Testis (tissue), 2 donors: ENCODE results near the gene DCBLD2.

Experiments
- POLR2A ChIP-seq: fragments of 450-650 bp; IDR thresholded peaks from one replicate; pipeline ENCODE4 v1.6.1; 2017; ENCODE audit warnings: antibody characterized with exemption, mild to moderate bottlenecking, moderate library complexity
- TF ChIP-seq, protein P1 (sequence below), 3 experiments: fragments of 450-650 bp in 2 of 3; fragments of 200-600 bp in 1 of 3; sonication (generic) in 1 of 3; IDR thresholded peaks; one replicate each; pipeline ENCODE4 v1.5.1; 2016 to 2019; ENCODE audit warnings: antibody characterized with exemption in 3 of 3, mild to moderate bottlenecking in 2 of 3, moderate library complexity in 1 of 3

DNA sequence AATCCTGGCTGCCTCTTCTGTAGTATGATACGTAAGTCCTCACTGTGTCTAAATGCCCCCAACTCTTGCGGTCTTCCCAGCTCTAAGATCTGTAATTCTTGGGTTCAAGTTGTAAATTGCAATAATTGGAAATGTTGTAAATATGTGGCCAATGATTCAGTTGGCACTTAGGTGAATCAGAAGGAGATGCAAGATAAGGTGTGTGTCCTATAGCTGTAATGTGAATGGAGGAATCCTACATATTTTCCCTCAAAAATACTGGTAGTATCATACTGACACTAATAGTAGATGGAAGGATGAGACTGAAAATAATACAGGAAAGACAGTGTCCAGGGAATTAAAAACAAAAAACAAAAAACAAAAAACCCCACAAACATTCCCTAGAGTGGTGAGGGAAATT lies 141.9 kb downstream of the DCBLD2 start:
- TF ChIP-seq, protein P1, sequence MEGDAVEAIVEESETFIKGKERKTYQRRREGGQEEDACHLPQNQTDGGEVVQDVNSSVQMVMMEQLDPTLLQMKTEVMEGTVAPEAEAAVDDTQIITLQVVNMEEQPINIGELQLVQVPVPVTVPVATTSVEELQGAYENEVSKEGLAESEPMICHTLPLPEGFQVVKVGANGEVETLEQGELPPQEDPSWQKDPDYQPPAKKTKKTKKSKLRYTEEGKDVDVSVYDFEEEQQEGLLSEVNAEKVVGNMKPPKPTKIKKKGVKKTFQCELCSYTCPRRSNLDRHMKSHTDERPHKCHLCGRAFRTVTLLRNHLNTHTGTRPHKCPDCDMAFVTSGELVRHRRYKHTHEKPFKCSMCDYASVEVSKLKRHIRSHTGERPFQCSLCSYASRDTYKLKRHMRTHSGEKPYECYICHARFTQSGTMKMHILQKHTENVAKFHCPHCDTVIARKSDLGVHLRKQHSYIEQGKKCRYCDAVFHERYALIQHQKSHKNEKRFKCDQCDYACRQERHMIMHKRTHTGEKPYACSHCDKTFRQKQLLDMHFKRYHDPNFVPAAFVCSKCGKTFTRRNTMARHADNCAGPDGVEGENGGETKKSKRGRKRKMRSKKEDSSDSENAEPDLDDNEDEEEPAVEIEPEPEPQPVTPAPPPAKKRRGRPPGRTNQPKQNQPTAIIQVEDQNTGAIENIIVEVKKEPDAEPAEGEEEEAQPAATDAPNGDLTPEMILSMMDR (IDR thresholded peaks at IDR 0.05), result no peak
- TF ChIP-seq POLR2A, result no peak
